Tibial nerve (tissue), 4 donors: ENCODE data around the gene TM9SF4. TPM values are rescaled to one million over a fixed set of nuclear protein-coding genes. Genes with fewer than 3 reads are reported as not detected.
"Not testable (repeated sequence)": the region's sequence is repeated elsewhere in the genome, so short reads cannot be mapped to it uniquely, and the experiment has no call there.

Experiments used
- DNase-seq, 2 donors: peaks; one replicate each; pipeline ENCODE4 v3.0.0-alpha.2; 2019; ENCODE audit warnings: low spot score in 2 of 2
- H3K27ac ChIP-seq, 4 donors: fragments of 200-600 bp; sonication (generic) in 3 of 4; one replicate each; pipeline ENCODE4 v1.5.1; 2017 to 2019; ENCODE audit warnings: mild to moderate bottlenecking in 1 of 4
- H3K27me3 ChIP-seq, 2 donors: fragments of 200-600 bp; sonication (generic) in 1 of 2; one replicate each; pipeline versions ENCODE4 v1.5.1 to v1.6.0; 2017 to 2019
- H3K36me3 ChIP-seq, 3 donors: fragments of 200-600 bp; sonication (generic); one replicate each; pipeline ENCODE4 v1.5.1; 2018 to 2019
- H3K4me1 ChIP-seq, 4 donors: fragments of 200-600 bp; sonication (generic) in 3 of 4; one replicate each; pipeline ENCODE4 v1.5.1; 2017 to 2019
- H3K4me3 ChIP-seq, 4 donors: fragments of 200-600 bp; sonication (generic) in 3 of 4; one replicate each; pipeline ENCODE4 v1.5.1; 2017 to 2019; ENCODE audit warnings: mild to moderate bottlenecking in 1 of 4, moderate library complexity in 1 of 4
- H3K9me3 ChIP-seq, 4 donors: fragments of 200-600 bp; sonication (generic) in 3 of 4; one replicate each; pipeline ENCODE4 v1.5.1; 2017 to 2019
- EP300 ChIP-seq, 2 donors: sonication (generic); formaldehyde crosslinking; IDR thresholded peaks; one replicate each; pipeline ENCODE4 v1.6.1; 2017; ENCODE audit warnings: antibody characterized with exemption in 2 of 2, mild to moderate bottlenecking in 1 of 2
- POLR2A ChIP-seq, 2 donors: fragments of 450-650 bp; IDR thresholded peaks; one replicate each; pipeline ENCODE4 v1.6.1; 2017; ENCODE audit warnings: antibody characterized with exemption in 2 of 2, mild to moderate bottlenecking in 2 of 2, moderate library complexity in 2 of 2
- WGBS, 2 donors: methylation state at CpG; one replicate each; pipeline ENCODE4 v1.1.5; 2018; 5-methylcytosine and 5-hydroxymethylcytosine counted together
- total RNA-seq, 4 donors: library from RNA; depleted of rRNA; stranded (reverse); fragments of >200 nt; gene quantifications; one replicate each; pipeline ENCODE4 v1.1.0, GENCODE V29; 2016
- TF ChIP-seq, protein P1 (sequence below), 5 experiments: fragments of 200-600 bp in 3 of 5; fragments of 450-650 bp in 2 of 5; sonication (generic) in 3 of 5; IDR thresholded peaks; one replicate each; pipeline ENCODE4 v1.5.1; 2016 to 2019; ENCODE audit warnings: antibody characterized with exemption in 5 of 5, mild to moderate bottlenecking in 3 of 5, moderate library complexity in 2 of 5

Gene TM9SF4
- total RNA-seq, 4 donors from 2014 or later, result 23.1 to 40.5 (median 28.8) TPM

DNA sequence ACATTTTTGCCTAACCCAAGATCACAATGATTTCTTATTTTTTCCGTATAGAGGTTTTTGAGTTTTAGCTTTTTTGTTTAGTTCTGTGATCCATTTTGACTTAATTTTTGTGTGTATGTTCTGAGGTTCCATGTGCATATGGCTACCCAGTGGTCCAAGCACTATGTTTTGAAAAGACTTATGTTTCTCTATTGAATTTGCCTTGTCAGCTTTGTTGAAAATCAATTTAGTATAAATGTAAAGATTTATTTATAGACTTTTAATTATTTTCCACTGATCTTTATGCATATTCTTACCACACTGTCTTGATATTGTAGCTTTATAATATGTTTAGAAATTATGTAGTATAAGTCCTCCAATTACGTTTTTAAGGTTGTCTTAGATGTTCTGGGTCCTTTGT is 10.2 kb downstream of the TM9SF4 start:
- TF ChIP-seq POLR2A (IDR thresholded peaks at IDR 0.05) (no peak), EP300 (IDR thresholded peaks at IDR 0.05) (no peak)
- TF ChIP-seq, protein P1, sequence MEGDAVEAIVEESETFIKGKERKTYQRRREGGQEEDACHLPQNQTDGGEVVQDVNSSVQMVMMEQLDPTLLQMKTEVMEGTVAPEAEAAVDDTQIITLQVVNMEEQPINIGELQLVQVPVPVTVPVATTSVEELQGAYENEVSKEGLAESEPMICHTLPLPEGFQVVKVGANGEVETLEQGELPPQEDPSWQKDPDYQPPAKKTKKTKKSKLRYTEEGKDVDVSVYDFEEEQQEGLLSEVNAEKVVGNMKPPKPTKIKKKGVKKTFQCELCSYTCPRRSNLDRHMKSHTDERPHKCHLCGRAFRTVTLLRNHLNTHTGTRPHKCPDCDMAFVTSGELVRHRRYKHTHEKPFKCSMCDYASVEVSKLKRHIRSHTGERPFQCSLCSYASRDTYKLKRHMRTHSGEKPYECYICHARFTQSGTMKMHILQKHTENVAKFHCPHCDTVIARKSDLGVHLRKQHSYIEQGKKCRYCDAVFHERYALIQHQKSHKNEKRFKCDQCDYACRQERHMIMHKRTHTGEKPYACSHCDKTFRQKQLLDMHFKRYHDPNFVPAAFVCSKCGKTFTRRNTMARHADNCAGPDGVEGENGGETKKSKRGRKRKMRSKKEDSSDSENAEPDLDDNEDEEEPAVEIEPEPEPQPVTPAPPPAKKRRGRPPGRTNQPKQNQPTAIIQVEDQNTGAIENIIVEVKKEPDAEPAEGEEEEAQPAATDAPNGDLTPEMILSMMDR (IDR thresholded peaks at IDR 0.05), result no peak
- Histone ChIP-seq H3K36me3 (peaks cover 0 to 3% (median 0%) of the 10 kb centered on the region in 3 donors), H3K27ac (no peak overlapping the region), H3K27me3 (no peaks in the 10 kb centered on the region), H3K9me3 (no peaks in the 10 kb centered on the region), H3K4me1 (peaks cover 0 to 32% (median 2%) of the 10 kb centered on the region in 4 donors), H3K4me3 (no peak overlapping the region)
- DNase-seq, result no peak
- 98% methylated on average over 2 of the region's 2 CpGs for WGBS, 2 donors

DNA sequence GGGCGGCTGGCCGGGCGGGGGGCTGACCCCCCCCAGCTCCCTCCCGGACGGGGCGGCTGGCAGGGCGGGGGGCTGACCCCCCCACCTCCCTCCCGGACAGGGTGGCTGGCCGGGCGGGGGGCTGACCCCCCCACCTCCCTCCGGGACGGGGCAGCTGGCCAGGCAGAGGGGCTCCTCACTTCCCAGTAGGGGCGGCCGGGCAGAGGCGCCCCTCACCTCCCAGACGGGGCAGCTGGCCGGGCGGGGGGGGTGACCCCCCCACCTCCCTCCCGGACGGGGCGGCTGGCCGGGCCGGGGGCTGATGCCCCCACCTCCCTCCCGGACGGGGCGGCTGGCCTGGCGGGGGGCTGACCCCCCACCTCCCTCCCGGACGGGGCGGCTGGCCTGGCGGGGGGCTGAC is 12.4 kb downstream of the TM9SF4 start:
- WGBS, 2 donors, result no CpG with 5 or more reads among the region's 31 CpGs

DNA sequence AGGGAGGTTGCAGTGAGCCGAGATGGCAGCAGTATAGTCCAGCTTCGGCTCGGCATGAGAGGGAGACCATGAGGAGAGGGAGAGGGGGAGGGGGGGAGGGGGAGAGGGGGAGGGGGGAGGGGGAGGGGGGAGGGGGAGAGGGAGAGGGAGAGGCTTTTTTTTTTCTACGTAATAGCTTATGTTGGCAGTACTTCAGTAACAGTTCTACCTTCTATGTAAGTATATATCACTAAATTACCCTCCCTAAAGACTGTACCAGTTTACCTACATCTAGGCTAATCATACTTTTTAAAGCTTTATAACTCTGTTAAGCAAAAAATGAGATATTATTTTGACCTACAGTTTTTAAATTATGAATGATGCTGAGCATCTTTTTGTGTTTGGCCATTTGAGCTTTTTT is 13.6 kb downstream of the TM9SF4 start:
- TF ChIP-seq, protein P1 (IDR thresholded peaks at IDR 0.05), result no peak
- TF ChIP-seq EP300 (IDR thresholded peaks at IDR 0.05) (no peak), POLR2A (IDR thresholded peaks at IDR 0.05) (no peak)
- Histone ChIP-seq H3K9me3 (no peaks in the 10 kb centered on the region), H3K27ac (no peak overlapping the region), H3K4me1 (peaks cover 0 to under 1% (median 0%) of the 10 kb centered on the region in 4 donors), H3K27me3 (no peaks in the 10 kb centered on the region), H3K36me3 (peaks cover 0 to 9% (median 0%) of the 10 kb centered on the region in 3 donors), H3K4me3 (no peak overlapping the region)
- 100% methylated on average over 1 to 4 of the region's 4 CpGs for WGBS, 2 donors
- no peak for DNase-seq

More for the DNA sequence above, 12.4 kb downstream of the TM9SF4 start:
- H3K36me3 ChIP-seq, H3K4me3 ChIP-seq, H3K27ac ChIP-seq, H3K27me3 ChIP-seq, DNase-seq, H3K9me3 ChIP-seq: not testable (repeated sequence)
- peaks cover 0 to 13% (median 2%) of the 10 kb centered on the region in 4 donors for H3K4me1 ChIP-seq

DNA sequence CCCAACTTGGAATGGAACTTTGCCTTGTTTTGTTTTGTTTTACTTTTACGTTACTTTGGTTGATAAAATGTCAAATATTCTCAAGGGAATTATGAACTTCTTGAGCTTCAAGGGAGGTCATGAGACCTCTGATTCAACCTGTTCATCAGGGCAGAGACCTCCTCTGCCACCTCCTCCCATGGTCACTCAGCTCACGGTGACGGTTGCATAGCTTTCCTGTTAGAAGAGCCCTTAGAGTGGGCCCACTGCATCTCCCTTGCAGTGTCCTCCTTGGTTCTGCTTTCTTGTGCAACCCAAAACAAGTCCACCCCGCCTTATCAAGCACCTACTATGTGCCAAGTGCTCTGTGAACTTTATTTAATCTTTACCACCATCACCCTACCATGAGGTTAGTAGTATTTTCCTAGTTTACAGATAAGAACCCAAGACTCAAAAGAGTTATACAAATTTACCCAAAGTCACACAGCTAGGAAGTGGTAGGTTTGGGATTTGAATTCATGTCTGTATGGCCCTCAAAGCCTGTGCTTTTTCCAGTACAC is 15.5 kb downstream of the TM9SF4 start:
- no peaks in the 10 kb centered on the region for H3K4me1 ChIP-seq
- peaks cover 0 to 9% (median 0%) of the 10 kb centered on the region in 3 donors for H3K36me3 ChIP-seq
- 90 to 91% methylated on average over 4 of the region's 4 CpGs for WGBS, 2 donors
- H3K27me3 ChIP-seq, result no peaks in the 10 kb centered on the region
- no peaks in the 10 kb centered on the region for H3K9me3 ChIP-seq
- TF ChIP-seq, protein P1 (IDR thresholded peaks at IDR 0.05), result no peak
- no peak for TF ChIP-seq EP300 (IDR thresholded peaks at IDR 0.05)
- no peak for TF ChIP-seq POLR2A (IDR thresholded peaks at IDR 0.05)
- no peak for DNase-seq
- H3K27ac ChIP-seq, result no peak overlapping the region
- no peak overlapping the region for H3K4me3 ChIP-seq

DNA sequence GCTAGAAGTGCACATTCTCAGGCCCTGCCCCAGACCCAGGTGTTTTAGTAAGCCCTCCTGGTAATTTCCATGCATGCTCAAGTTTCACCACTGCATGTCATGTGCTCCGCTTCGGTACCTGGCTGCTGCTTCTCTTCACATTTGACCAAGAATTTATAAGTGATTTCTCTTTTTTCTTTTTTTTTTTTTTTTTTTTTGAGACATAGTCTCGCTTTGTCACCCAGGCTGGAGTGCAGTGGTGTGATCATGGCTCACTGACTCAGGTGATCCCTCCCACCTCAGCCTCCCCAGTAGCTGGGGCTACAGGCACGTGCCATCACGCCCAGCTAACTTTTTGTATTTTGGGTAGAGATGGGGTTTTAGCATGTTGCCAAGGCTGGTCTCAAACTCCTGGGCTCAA is 16.0 kb downstream of the TM9SF4 start:
- Histone ChIP-seq H3K4me3 (no peak overlapping the region), H3K4me1 (peaks cover 0 to 3% (median 0%) of the 10 kb centered on the region in 4 donors), H3K36me3 (peaks cover 0 to 9% (median 0%) of the 10 kb centered on the region in 3 donors), H3K27me3 (no peaks in the 10 kb centered on the region), H3K9me3 (no peaks in the 10 kb centered on the region), H3K27ac (no peak overlapping the region)
- DNase-seq, result no peak
- 94 to 95% methylated on average over 5 of the region's 5 CpGs for WGBS, 2 donors
- TF ChIP-seq, protein P1 (IDR thresholded peaks at IDR 0.05), result no peak
- TF ChIP-seq POLR2A (IDR thresholded peaks at IDR 0.05), result no peak
